ENCODE data around the gene MSGN1.

The MSGN1 gene, protein sequence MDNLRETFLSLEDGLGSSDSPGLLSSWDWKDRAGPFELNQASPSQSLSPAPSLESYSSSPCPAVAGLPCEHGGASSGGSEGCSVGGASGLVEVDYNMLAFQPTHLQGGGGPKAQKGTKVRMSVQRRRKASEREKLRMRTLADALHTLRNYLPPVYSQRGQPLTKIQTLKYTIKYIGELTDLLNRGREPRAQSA

DNA sequence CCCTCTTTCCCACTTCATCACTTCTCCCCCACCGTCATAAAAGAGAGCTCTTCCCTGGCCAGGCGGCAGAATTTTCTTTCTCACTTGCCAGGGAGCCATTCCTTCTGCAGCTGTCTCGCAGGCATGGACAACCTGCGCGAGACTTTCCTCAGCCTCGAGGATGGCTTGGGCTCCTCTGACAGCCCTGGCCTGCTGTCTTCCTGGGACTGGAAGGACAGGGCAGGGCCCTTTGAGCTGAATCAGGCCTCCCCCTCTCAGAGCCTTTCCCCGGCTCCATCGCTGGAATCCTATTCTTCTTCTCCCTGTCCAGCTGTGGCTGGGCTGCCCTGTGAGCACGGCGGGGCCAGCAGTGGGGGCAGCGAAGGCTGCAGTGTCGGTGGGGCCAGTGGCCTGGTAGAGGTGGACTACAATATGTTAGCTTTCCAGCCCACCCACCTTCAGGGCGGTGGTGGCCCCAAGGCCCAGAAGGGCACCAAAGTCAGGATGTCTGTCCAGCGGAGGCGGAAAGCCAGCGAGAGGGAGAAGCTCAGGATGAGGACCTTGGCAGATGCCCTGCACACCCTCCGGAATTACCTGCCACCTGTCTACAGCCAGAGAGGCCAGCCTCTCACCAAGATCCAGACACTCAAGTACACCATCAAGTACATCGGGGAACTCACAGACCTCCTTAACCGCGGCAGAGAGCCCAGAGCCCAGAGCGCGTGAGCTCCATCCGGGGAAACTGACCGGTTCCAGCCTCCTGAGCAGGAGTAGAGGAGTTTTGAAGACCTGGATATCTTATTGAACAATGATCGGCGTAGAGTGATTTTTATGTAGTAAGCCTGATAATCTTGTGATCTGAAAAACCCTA is at the start of gene MSGN1:
Gene MSGN1 (plus strand): TSS at position 65 of the 850 bp plus-strand sequence. CDS start 59 bp downstream, at position 124.
- no peak for DNase-seq

DNA sequence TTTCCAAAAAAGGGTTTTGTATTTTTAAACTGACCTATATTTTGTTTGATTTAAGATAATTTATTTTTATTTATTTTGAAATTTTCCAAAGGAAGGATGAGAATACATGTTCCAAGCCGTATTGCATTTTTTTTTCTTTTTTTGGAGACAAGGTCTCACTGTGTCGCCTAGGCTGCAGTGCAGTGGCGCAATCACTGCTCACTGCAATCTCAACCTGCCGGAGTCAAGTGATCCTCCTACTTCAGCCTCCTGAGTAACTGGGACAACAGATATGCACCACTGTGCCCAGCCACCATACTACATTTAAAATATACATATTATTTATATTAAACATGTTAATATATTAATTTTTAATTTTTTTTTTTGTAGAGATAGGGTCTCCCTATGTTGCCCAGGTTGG is 47.4 kb upstream of the MSGN1 start:
- DNase-seq: no peak

DNA sequence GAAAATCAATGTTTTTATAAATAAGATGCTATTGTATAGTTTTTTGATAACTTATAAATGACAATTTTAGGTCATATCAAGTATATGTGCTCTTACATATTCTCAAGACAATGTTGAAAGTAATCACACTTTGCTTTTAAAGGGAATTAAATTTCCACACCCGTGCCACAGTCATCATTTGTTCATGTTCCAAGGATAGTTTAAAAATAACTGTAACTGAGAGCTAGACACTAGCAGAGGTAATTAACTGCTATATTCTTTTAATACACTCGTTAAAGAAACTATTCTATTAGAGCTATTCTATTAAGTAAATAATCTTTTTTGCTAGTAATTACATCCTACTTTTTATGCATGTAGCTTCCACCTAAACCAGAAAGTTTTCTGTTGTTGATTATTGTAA is 44.3 kb upstream of the MSGN1 start:
- DNase-seq: no peak

DNA sequence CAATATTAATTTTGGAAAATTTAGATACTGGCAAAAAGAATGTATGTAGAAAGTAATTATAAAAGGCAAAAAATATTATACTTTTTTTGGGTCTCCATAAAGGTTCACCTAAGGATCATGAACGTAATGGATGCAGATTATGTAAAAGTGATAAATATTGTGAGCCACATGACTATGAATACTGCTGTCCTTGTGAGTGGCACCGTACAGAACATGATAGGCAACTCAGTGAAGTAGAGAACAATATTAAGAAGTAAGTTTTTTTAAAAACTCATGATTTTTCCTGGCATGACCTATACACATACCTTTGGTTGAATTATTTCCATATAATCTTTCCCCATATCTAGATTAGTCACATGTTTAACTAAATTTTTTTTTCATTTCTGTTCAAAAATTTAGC is 43.7 kb upstream of the MSGN1 start:
- no peak for DNase-seq

DNA sequence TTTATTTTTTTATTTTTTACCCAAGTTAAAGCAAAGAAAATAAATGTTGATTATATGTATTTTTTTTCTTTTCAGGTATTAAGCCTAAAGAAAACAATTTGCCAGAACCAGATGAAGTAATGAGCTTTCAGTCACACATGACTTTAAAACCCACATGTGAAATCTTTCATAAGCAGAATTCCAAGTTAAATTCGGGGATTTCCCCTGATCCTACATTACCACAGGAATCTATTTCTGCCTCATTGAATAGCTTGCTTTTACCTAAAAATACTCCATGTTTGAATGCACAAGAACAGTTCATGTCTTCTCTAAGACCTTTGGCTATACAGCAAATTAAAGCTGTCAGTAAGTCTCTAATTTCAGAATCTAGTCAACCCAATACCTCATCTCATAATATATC is 35.7 kb upstream of the MSGN1 start:
- no peak for DNase-seq

DNA sequence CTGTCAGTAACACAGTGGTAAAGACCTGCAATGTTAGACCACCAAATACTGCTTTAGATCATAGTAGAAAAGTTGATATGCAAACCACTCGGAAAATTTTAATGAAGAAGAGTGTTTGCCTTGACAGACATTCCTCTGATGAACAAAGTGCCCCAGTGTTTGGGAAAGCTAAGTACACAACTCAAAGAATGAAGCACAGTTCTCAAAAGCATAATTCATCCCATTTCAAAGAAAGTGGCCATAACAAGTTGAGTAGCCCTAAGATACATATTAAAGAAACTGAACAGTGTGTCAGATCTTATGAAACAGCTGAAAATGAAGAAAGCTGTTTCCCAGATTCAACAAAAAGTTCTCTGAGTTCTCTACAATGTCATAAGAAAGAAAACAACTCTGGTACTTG is 34.8 kb upstream of the MSGN1 start:
- no peak for DNase-seq

DNA sequence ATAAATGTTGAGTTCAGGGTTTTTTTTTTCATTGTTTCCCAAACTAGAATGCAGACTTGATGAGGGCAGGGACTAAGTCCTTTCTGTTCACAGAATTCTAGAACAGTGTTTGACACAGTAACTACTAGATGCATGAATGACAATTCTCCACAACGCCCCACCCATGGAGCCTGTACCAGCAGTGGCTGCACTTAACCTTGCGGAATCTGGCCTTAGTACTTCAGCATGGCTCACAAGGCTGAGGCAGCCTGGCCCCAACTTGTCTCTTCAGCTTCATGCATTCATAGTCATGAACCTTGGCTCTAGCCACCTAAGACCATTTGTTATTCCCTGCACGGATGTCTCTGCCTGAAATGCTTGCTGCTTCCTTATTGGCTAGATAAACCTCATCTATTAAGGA is 29.5 kb upstream of the MSGN1 start:
- no peak for DNase-seq

DNA sequence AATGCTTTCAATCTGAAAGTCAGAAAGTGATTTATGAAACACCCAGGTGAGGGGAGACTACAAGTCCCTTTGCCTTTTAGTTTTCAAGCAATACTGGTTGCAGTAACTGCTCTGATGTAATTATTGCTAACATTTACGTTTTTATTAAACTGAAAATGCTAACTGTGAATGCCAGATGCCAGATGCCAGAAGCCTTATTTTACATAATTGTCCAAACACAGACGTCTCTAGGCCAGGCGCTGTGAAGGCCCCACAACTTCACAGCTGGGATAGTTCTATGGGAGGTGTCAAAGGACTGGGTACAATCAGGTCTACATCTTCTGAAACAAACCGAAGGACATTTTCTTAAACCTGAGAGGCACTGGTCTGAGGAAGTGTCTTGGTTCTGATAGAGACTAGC is 27.5 kb upstream of the MSGN1 start:
- DNase-seq: no peak

DNA sequence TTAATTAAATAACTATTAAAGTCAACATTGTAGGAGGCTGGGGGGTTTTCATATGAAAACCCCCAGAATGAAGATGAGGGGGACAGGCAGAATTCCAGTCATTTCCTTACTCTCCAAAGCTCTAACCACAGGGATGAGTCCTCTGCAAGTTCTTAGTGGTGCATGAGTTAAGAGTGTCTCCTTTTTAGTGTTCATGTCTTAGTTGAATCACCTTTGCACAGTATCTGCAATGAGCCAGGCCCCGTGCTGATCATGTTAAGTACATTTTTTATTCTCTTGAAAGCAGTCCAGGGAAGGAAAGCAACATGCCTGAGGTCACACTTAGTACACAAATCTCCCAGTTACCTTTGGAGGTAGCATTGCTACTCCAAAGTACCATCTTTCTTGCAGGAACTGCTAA is 25.7 kb upstream of the MSGN1 start:
- DNase-seq: no peak

DNA sequence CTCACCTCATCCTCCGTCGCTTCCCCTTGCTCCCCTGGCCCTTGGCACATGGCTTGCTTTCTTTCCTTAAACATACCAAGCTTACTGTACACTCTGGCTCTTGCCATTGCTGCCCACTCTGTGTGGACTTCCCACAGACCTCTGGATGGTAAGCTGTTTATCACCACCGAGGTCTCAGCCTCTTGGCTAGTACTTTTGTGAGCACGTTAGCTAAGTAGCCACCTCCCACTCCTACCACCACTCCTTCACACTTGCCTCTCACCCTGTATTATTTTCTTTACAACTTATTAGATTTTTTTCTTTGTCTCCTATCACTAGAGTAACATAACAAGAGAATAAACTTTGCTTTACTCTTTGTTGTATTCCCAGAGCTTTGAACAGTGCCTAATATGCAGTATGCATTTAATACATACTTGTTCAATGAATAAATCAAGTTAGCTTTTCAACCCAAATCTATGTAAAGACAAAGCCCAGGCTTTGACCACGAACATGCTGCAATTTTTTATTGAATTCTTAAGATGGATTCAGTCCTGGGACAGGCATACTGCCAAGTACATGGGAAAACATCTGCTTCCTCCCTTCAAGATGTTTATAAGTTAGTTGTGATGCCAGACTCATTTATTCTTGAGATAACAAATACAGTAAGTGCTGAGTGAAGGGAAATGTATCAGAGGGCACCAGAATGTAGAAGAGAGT is 25.0 kb upstream of the MSGN1 start:
- no peak for DNase-seq

DNA sequence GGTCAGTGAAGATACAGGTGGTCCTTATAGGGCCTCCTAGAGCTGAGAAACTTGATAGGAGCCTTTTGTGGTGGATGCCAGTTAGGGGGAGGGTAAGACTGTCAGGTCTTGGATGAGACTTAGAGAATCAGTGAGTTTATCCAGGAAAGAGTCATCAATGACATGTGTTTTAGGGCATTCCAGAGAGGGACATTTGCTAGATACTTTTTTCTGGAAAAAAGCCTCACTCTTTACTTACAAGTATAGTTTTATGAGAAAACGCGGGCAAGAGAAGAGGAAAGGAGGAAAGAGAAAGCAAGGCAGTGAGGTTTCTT is 24.5 kb upstream of the MSGN1 start:
- DNase-seq: no peak

DNA sequence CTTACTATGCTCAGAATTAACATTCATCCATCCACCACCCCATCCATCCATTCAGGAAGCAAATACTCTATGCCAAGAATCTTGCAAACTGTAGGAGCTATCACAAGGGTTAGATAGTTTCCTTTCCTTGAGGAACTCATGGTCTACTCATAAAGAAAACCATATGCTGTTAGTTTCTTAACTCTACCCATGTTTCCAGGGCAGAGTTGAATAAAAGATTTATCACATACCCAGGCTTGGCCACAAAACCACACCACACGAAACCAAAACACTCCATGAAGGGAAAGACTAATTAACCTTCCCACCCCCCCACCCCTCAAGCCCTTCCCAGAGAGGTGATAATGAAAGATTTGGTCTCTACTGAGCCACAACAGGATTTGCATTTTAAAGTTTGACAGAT is 23.7 kb upstream of the MSGN1 start:
- DNase-seq: no peak

DNA sequence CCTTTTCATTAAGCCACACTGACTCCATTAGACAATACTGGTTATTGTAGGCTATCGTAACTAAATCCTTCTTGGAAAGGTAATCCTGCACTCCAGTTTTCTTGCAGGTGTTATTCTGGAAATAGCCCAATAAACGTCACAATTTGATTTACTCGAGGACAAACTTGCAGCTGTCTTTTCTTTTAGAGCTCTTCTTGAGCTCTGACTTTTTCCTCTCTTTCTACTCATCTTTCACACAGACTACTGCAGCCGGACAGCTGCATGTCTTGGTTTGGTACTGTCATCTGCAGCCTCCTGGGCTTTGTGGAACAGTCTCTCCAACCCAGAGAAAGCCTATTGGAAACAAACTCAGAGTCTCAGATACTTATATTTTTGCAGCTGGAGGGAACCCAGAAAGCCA is 23.0 kb upstream of the MSGN1 start:
- no peak for DNase-seq

DNA sequence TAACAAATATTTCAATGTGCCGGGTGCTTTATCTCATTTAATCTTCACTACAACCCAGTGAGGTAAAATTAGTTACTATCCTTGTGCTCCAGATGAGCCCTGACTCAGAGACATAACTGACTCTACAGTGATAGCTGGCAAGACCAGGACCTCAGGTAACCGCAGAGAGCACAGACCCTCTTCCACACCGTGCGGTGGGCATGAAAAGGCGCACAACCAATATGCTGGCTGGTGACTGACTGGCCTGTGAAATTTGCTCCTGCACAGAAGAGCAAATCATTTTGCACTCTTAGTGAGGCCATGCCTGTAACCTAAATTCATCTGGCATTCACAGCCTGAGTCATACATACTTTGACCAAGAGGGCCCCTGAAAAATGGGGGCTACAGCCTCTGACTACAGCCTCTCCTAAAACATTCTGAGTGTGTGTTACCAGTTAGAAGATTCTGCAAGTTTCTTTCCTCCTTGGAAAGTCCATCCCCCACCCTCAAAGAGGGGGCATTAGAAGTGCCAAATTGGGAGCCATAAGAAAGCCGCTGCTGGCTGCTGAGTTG is 22.4 kb upstream of the MSGN1 start:
- no peak for DNase-seq

DNA sequence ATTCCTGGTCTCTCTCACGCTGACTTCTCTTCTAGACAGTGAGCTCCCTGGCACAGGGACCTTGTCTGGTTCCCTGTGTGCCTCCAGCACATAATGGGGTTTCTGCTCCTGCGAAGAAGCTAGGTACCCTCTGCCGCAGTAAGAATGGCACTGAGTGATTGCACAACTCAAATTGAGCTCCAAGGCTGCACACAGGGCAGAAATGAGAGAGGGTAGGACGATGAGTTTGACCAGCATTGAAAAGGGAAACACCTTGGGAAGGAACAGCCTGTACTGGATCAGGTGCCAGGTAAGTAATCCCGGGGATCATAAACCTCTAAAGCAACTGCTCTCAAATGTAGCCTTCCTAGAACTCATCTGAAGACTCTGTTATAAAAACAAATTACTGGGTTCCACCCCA is 21.0 kb upstream of the MSGN1 start:
- no peak for DNase-seq

DNA sequence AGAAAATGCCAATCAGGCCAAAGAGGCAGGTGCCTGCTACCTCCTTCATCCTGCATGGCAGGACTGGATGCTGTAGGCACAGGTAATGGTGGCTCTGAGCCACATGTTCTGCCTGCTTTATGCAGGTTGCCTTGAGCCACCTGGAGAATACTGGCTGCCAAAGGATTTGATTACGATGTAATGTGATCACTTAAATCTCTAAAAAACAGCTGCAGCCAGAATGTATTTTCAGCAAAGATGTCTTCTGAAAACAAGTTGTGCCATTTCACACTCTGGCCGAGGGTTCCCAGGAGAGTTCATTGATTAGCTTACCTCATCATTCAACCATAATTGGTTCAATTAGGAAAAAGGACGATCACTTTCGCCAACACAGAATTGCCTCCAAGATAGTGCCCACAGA is 17.9 kb upstream of the MSGN1 start:
- no peak for DNase-seq

DNA sequence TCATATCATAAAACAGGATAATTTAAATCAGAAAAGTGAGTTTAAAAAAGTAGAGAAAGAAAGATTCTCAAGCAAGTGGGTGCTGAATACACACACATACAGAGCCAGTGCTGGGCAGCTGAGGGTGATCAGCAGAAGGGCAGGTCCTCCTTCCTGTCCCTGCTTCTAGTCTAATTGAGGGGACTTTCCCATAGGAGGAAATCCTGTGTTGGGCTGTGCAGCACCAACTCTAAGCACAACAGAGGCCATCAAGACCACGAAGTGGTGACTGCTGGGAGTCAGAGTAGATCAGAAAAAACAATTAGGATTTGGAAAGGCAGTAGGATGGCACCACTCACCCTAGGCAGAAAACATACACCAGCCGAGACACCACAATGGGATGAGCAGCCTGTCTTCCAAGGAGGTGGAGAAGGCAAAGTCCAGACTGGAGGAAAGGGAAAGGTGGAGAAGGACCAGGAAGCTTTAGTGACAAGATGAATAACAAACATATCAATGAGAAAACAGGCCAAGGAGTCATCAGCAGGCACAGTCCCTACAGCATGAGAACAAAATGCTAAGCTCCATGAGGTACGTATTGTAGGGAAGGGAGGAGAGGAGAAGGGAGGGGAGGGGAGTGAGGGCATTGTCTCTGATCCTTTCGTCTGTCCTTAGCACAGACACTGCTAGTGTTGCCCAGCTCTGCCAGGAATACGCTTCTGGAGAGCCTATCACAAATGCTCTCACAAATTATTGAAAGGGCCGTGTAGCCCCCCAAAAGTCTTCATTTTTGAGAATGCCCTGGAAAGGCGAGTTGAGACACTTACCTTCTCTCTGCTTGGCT is 16.7 kb upstream of the MSGN1 start:
- no peak for DNase-seq

DNA sequence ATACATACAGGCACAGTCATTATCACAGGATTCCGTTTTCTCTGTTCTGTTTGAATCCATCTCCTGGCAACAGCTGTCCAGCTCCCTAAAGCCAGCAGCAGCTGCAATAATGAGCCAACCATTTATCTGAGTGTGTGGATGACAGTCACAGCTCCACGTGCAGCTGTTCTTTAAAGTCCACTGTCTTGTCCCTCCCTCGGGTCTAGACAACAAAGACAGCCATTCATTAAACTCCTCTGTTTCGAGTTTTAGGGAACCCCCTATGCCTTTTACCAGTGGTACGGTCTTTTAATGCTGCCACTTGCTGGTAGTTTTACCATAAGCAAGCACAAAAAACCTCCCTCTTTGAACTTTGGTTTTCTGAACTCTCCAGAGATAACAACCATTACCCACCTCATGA is 16.0 kb upstream of the MSGN1 start:
- DNase-seq: no peak

DNA sequence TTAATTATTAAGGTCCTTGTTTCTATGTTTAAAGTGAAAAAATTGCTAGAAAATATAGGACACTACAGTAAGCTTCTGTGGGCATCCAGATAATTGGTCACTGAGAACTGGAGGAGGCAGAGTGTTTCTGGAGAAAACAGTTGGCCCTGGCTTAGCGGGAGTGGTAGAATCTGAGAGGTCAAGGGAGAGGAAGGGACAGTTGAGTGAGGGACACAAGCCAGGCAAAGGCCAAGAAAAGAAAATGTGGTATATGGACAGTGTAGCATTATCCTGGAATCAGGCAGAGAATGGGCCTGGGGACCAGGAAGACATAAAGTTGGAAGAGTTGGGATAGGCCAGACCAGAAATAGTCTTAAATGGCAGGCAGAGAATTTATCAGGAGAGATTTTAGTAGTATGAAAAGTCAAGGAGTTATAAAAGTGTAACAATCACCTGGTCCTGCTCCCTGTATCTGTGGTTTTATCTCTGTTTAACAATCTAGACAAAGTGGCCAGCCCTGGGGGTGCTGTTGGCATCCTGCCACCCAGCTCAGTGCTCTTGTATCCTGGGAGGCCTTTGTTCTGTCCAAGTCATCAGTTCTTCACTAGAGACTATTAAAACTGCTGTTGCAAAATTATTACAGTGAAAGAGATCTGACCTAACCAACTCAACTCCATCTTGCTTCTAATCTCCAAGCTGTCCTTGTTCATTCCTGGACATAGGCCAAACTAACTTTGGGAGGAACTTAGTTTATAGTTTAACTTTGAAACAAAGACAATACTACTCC is 15.4 kb upstream of the MSGN1 start:
- no peak for DNase-seq

DNA sequence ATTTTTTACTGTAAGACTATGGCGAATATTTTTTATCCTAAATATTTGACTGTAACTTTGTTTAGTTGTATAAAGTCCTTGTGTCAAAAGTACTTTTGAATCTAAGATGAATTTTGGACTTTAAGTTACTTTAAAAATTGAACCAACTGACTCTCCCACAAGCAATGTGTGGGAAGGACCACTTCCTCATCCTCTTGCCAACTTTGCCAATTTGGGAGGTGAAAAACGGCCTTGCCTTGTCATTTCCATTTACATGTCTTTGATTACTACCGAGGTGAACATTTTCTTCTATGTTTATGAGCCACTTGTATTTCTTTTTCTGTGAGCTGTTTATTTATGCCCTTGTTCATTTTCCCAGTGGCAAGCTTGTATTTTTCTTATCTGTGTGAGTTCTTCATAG is 12.8 kb upstream of the MSGN1 start:
- no peak for DNase-seq

DNA sequence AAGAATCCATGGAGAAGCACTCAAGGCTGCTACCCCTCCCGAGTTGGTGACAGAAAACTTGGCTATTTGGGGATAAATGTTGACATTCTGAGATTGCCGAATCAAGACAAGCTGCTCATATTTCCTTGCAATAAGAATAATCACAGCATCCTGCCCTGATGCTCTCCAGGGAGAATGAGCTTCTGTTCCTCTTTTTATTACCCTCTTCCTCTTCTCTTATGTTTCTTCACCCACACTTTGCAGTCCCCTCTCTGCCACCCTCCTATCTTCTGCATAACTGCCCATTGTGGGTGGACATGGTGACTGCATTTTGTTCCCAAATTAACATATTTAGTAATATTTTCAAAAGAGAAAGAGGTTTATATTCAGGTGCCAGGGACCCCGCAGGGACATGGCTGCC is 11.9 kb upstream of the MSGN1 start:
- DNase-seq: no peak

DNA sequence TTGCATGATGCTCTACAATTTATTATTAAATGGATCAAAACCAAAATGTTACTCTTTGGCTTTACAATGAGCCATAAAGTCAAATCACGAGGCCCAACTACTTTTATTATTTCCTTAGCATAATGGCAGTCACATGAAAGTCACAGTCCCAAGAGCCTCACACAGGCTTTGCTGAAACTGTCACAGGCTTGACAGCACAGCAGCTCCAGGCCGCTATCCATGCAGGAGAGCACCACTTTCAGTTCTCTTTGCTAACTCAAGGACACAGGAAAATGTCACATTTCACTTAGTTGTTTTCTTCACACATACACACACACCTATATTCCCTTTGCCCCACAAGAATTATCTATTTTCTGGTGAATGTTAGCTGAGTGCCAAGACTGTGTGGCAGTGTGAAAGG is 11.1 kb upstream of the MSGN1 start:
- no peak for DNase-seq

All from NCI-H1105 (cell line).